Small intestine (tissue), 7 donors: ENCODE results near the gene GFRA1. TPM values are rescaled to one million over a fixed set of nuclear protein-coding genes. Genes with fewer than 3 reads are reported as not detected.

Experiments used
- DNase-seq, 2 donors: peaks; one replicate each; pipeline versions ENCODE4 v3.0.0 to v3.0.0-alpha.2; 2013
- FAIRE-seq: peaks from 2 replicates; lab custom pipeline; 2012; peaks lifted over from hg19 to GRCh38; lab: Jason Lieb, UNC
- H3K27ac ChIP-seq, 3 donors: one replicate each; pipeline ENCODE4 v1.5.1; 2013; ENCODE audit warnings: low read length in 2 of 3, mild to moderate bottlenecking in 2 of 3, control low read depth in 1 of 3, inconsistent platforms in 1 of 3, low read depth in 1 of 3, moderate library complexity in 1 of 3
- H3K27me3 ChIP-seq, 3 donors: one replicate each; pipeline ENCODE4 v1.6.1; 2013; ENCODE audit warnings: low read length in 3 of 3, inconsistent platforms in 1 of 3; ENCODE audit not compliant: control insufficient read depth in 3 of 3, insufficient read depth in 3 of 3
- H3K36me3 ChIP-seq, 3 donors: one replicate each; pipeline ENCODE4 v1.6.1; 2013; ENCODE audit warnings: low read length in 3 of 3, inconsistent platforms in 1 of 3, low read depth in 1 of 3, mild to moderate bottlenecking in 1 of 3, moderate library complexity in 1 of 3; ENCODE audit not compliant: control insufficient read depth in 3 of 3, insufficient read depth in 2 of 3
- H3K4me1 ChIP-seq, 3 donors: one replicate each; pipeline ENCODE4 v1.6.1; 2013; ENCODE audit warnings: low read length in 2 of 3, inconsistent platforms in 1 of 3, low read depth in 1 of 3, mild to moderate bottlenecking in 1 of 3, moderate library complexity in 1 of 3; ENCODE audit not compliant: control insufficient read depth in 3 of 3, insufficient read depth in 2 of 3
- H3K4me3 ChIP-seq, 3 donors: one replicate each; pipeline ENCODE4 v1.5.1; 2013; ENCODE audit warnings: low read length in 3 of 3, control low read depth in 1 of 3, inconsistent platforms in 1 of 3, low read depth in 1 of 3, mild to moderate bottlenecking in 1 of 3, moderate library complexity in 1 of 3
- H3K9me3 ChIP-seq, 2 donors: one replicate each; pipeline ENCODE4 v1.6.1; 2013; ENCODE audit warnings: low read depth in 1 of 2, low read length in 1 of 2; ENCODE audit not compliant: control insufficient read depth in 2 of 2, insufficient read depth in 1 of 2
- WGBS, 3 donors: extraction: QIAGEN DNeasy Blood & Tissue Kit; methylation state at CpG; one replicate each; pipeline ENCODE4 v1.1.7; 2013; 5-methylcytosine and 5-hydroxymethylcytosine counted together
- polyA plus RNA-seq, 4 donors: library from polyadenylated mRNA; stranded (reverse) in 3 of 4; unstranded in 1 of 4; fragments of 200-250 nt in 3 of 4; fragments of 120-200 nt in 1 of 4; gene quantifications; one replicate each; pipeline versions ENCODE4 v1.2.1 to v1.2.3, GENCODE V29; 2013
- donor health status: healthy with polysubstance abuse.
- donor health status: control.
- donor health status: control.
- donor health status: Bipolar disorder and iron deficiency.
- donor health status: healthy.

The GFRA1 gene
- polyA plus RNA-seq, 4 donors, result 0.22 to 7.4 (median 1.6) TPM

DNA sequence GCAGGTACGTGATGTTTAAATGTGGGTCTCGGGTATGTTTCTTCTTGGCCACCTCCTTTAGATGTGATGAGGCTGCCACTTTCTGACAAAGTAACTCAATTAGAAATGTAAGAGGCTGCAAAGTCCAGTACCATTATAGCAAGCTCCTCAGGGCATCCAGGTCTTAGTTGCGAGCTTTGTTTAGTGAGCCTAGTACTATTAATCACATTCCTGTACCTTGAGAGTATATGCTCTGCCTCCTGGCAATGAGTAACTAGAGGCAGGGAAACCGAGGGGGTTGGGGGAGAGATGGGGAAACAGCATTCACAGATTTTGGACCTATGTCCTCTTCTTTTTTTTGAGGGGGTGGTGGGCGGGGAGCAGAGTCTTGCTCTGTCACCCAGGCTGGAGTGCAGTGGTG is 131.8 kb downstream of the GFRA1 start:
- Histone ChIP-seq H3K36me3 (no peaks in the 10 kb centered on the region), H3K4me1 (no peaks in the 10 kb centered on the region), H3K9me3 (no peaks in the 10 kb centered on the region), H3K4me3 (no peak overlapping the region), H3K27ac (no peak overlapping the region), H3K27me3 (no peaks in the 10 kb centered on the region)
- 58 to 72% (median 66%) methylated on average over 5 of the region's 5 CpGs for WGBS, 3 donors
- DNase-seq, result no peak
- FAIRE-seq, result no peak

GRCh38 chr10:116139886-116140285 is 133.1 kb downstream of the GFRA1 start:
- Histone ChIP-seq H3K4me3 (no peak overlapping the region), H3K9me3 (no peaks in the 10 kb centered on the region), H3K27me3 (no peaks in the 10 kb centered on the region), H3K36me3 (no peaks in the 10 kb centered on the region), H3K27ac (no peak overlapping the region), H3K4me1 (no peaks in the 10 kb centered on the region)
- WGBS, 3 donors, result 62 to 65% (median 64%) methylated on average over 3 of the region's 3 CpGs
- DNase-seq (no peak), FAIRE-seq (no peak)

GRCh38 chr10:116138897-116139296 is 134.1 kb downstream of the GFRA1 start:
- Histone ChIP-seq H3K9me3 (no peaks in the 10 kb centered on the region), H3K4me3 (no peak overlapping the region), H3K4me1 (no peaks in the 10 kb centered on the region), H3K27ac (no peak overlapping the region), H3K36me3 (no peaks in the 10 kb centered on the region), H3K27me3 (no peaks in the 10 kb centered on the region)
- WGBS, 3 donors, result 55 to 81% (median 66%) methylated on average over 4 of the region's 4 CpGs
- FAIRE-seq (no peak), DNase-seq (no peak)

DNA sequence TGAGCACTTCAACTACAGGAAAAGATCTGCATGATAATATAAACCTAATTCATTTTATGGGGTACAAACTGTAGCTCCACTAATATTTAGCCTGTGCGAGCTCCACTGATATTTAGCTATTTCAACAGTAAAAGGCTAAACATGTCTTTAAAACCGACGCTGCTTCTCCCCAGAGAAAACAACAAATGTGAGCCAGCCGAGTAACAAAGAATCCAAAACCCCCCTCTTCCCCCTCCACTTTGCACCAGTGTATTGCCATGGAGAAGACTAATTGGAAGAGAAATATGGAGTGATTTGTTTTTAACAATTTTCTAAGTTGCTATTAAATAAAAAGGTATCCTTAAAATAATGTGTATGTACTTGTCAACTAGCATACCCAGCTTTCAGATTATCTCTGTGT is 136.7 kb downstream of the GFRA1 start:
- FAIRE-seq (no peak), DNase-seq (no peak)
- Histone ChIP-seq H3K4me3 (no peak overlapping the region), H3K4me1 (no peaks in the 10 kb centered on the region), H3K27ac (no peak overlapping the region), H3K27me3 (peaks cover 0 to 4% (median 0%) of the 10 kb centered on the region in 3 donors), H3K9me3 (no peaks in the 10 kb centered on the region), H3K36me3 (no peaks in the 10 kb centered on the region)
- 70 to 87% (median 84%) methylated on average over 4 of the region's 4 CpGs for WGBS, 3 donors

DNA sequence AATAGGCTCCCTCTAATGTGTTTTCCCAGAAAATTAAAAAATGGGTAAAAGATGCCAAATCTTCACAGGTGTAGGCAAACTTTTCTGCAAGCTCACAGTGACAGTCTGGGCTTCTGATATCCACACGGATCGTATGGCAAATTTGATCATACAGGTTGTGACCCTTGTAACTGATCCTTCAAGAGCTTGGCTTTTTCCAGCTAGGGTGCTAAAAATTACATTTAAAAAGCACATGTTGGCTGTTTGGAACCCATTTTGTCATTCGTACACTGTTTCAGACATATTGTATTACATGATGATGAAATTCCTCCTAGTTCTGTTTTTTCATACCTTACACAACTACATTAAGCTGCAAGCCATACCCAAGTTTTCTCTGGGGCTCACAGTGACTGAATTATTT is 138.7 kb downstream of the GFRA1 start:
- H3K36me3 ChIP-seq, result no peaks in the 10 kb centered on the region
- H3K27me3 ChIP-seq, result peaks cover 0 to 4% (median 0%) of the 10 kb centered on the region in 3 donors
- no peaks in the 10 kb centered on the region for H3K4me1 ChIP-seq
- 57 to 65% (median 62%) methylated on average over 3 of the region's 3 CpGs for WGBS, 3 donors
- DNase-seq, result no peak
- no peak overlapping the region for H3K4me3 ChIP-seq
- no peaks in the 10 kb centered on the region for H3K9me3 ChIP-seq
- no peak overlapping the region for H3K27ac ChIP-seq
- FAIRE-seq, result no peak

DNA sequence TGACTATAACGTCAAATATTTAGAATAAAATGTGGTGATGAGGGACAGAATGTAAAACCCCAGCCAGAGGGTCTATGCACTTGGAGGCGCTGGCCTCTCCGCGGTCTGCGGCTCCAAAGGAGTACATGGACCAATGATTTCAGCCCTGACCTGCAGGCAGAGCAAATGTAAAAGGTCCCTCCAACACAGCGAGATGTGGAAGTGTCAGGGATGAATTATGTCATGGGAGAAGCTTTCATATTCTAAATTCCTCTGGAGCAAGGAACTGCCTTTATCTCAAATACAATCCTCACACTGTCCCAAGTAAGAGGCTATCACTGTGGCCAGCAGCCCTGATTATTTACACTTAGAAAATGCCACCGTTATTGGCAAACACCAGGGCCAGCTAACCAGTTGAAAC is 139.4 kb downstream of the GFRA1 start:
- H3K27ac ChIP-seq, result no peak overlapping the region
- H3K4me1 ChIP-seq, result no peaks in the 10 kb centered on the region
- peaks cover 0 to 4% (median 0%) of the 10 kb centered on the region in 3 donors for H3K27me3 ChIP-seq
- no peak overlapping the region for H3K4me3 ChIP-seq
- no peak for DNase-seq
- no peaks in the 10 kb centered on the region for H3K36me3 ChIP-seq
- H3K9me3 ChIP-seq, result no peaks in the 10 kb centered on the region
- FAIRE-seq, result no peak
- WGBS, 3 donors, result 67 to 79% (median 74%) methylated on average over 7 of the region's 7 CpGs

- 74 to 83% (median 80%) methylated on average over 13 of the region's 13 CpGs for WGBS, 3 donors
- FAIRE-seq (no peak), DNase-seq (no peak)
- no peaks in the 10 kb centered on the region for H3K4me1 ChIP-seq
- H3K9me3 ChIP-seq, result no peaks in the 10 kb centered on the region
- no peaks in the 10 kb centered on the region for H3K36me3 ChIP-seq
- H3K27me3 ChIP-seq, result peaks cover 0 to 4% (median 0%) of the 10 kb centered on the region in 3 donors
- no peak overlapping the region for H3K4me3 ChIP-seq
- no peak overlapping the region for H3K27ac ChIP-seq
Measured at GRCh38 chr10:116132780-116133399, 140.1 kb downstream of the GFRA1 start.

- DNase-seq, result no peak
- H3K36me3 ChIP-seq, result no peaks in the 10 kb centered on the region
- H3K9me3 ChIP-seq, result no peaks in the 10 kb centered on the region
- peaks cover 0 to 4% (median 0%) of the 10 kb centered on the region in 3 donors for H3K27me3 ChIP-seq
- WGBS, 3 donors, result 57 to 94% (median 90%) methylated on average over 1 of the region's 1 CpG
- H3K4me1 ChIP-seq, result no peaks in the 10 kb centered on the region
- FAIRE-seq, result peak; percentile 89
- no peak overlapping the region for H3K4me3 ChIP-seq
- H3K27ac ChIP-seq, result no peak overlapping the region
Measured at GRCh38 chr10:116130006-116130405, 143.0 kb downstream of the GFRA1 start.
